HCT116 (cell line): ENCODE data around the gene PLCB4. TPM values are rescaled to one million over a fixed set of nuclear protein-coding genes. Genes with fewer than 3 reads are reported as not detected.

Experiments used
- ATAC-seq: fragments of 200-7000 bp; cut with Tn5 transposase; 2 replicates; pipeline ENCODE4 v1.9.1; 2020; ENCODE audit warnings: mild to moderate bottlenecking, moderate library complexity
- BruUV-seq: library from RNA; stranded (reverse); fragments of 400-500 nt; replicated peaks from 2 replicates; lab custom pipeline; 2021; lab: Mats Ljungman, UMichigan
- CTCF ChIA-PET: fragments of 300-600 bp; sonication (Branson Sonifier 250); formaldehyde crosslinking; loops from one replicate; lab custom pipeline; 2021; ENCODE audit warnings: antibody characterized with exemption; lab: Charles Lee
- POLR2A ChIA-PET: fragments of 300-600, 350-600 bp; sonication (Branson Sonifier 250); formaldehyde crosslinking; loops from one replicate; lab custom pipeline; 2021; ENCODE audit warnings: antibody characterized with exemption; lab: Charles Lee
- RAD21 ChIA-PET, 2 experiments: fragments of 300-600 bp; sonication (Branson Sonifier 250); formaldehyde crosslinking; loops; one replicate each; lab custom pipeline; 2023; ENCODE audit warnings: low total read pairs in 2 of 2; ENCODE audit not compliant: uncharacterized antibody in 2 of 2, unreplicated experiment in 2 of 2, low non-redundant PET in 1 of 2; lab: Charles Lee
- DNase-seq: peaks from one replicate; pipeline ENCODE4 v3.0.0-alpha.2; 2010; ENCODE audit warnings: low read depth, low spot score
- H2AFZ ChIP-seq: fragments of 200-600 bp; shearing (Covaris generic), sonication (generic); 2 replicates; pipeline ENCODE4 v1.6.1; 2017; ENCODE audit warnings: low read depth, mixed run types, mixed read lengths, antibody characterized with exemption, low read length; ENCODE audit not compliant: poor library complexity, severe bottlenecking
- H3K27ac ChIP-seq: 2 replicates; pipeline ENCODE4 v1.5.1; 2012; ENCODE audit warnings: low read depth, low read length
- H3K27me3 ChIP-seq: fragments of 200-600 bp; sonication (generic); 2 replicates; pipeline ENCODE4 v1.6.1; 2016; ENCODE audit warnings: mixed run types, low read length, mixed read lengths; ENCODE audit not compliant: insufficient read depth
- H3K36me3 ChIP-seq, 2 experiments: fragments of 200-500 bp in 1 of 2; fragments of 200-600 bp in 1 of 2; sonication (Bioruptor generic) in 1 of 2; sonication (generic) in 1 of 2; 2 replicates each; pipeline versions ENCODE4 v1.5.1 to v1.6.1; 2014 to 2016; ENCODE audit warnings: low read length in 2 of 2, inconsistent platforms in 1 of 2, mixed read lengths in 1 of 2, mixed run types in 1 of 2; ENCODE audit not compliant: insufficient read depth in 2 of 2, control insufficient read depth in 1 of 2
- H3K4me1 ChIP-seq, 2 experiments: fragments of 200-600 bp in 1 of 2; sonication (generic) in 1 of 2; 2 replicates each; pipeline versions ENCODE4 v1.5.1 to v1.6.1; 2012 to 2017; ENCODE audit warnings: low read length in 2 of 2, inconsistent platforms in 1 of 2, mild to moderate bottlenecking in 1 of 2, mixed read lengths in 1 of 2, mixed run types in 1 of 2, moderate library complexity in 1 of 2; ENCODE audit not compliant: insufficient read depth in 2 of 2, control insufficient read depth in 1 of 2
- H3K4me2 ChIP-seq: fragments of 200-600 bp; sonication (generic); 2 replicates; pipeline ENCODE4 v1.6.1; 2017; ENCODE audit warnings: mixed run types, low read length, mixed read lengths
- H3K4me3 ChIP-seq, 2 experiments: fragments of 200-600 bp in 1 of 2; sonication (generic) in 1 of 2; replicated peaks in 1 of 2; 2 replicates each; pipeline ENCODE4 v1.5.1; 2011 to 2016; ENCODE audit warnings: low read length in 2 of 2, control low read depth in 1 of 2, low read depth in 1 of 2, mild to moderate bottlenecking in 1 of 2, mixed read lengths in 1 of 2, mixed run types in 1 of 2
- H3K79me2 ChIP-seq: fragments of 200-600 bp; sonication (generic); 2 replicates; pipeline ENCODE4 v1.6.1; 2017; ENCODE audit warnings: mild to moderate bottlenecking, mixed run types, low read length, moderate library complexity, mixed read lengths; ENCODE audit not compliant: insufficient read depth
- H3K9ac ChIP-seq: fragments of 200-600 bp; sonication (generic); 2 replicates; pipeline ENCODE4 v1.6.1; 2016; ENCODE audit warnings: low read length, mixed read lengths
- H3K9me2 ChIP-seq: fragments of 200-600 bp; sonication (generic), shearing (Covaris generic); 2 replicates; pipeline ENCODE4 v1.6.1; 2017; ENCODE audit warnings: mixed run types, mild to moderate bottlenecking, moderate library complexity; ENCODE audit not compliant: insufficient read depth
- H3K9me3 ChIP-seq, 2 experiments: fragments of 200-500 bp in 1 of 2; fragments of 200-600 bp in 1 of 2; sonication (Bioruptor generic) in 1 of 2; sonication (generic) in 1 of 2; 2 replicates each; pipeline ENCODE4 v1.6.1; 2014 to 2017; ENCODE audit warnings: low read length in 2 of 2, mixed read lengths in 2 of 2, inconsistent platforms in 1 of 2, low read depth in 1 of 2, mild to moderate bottlenecking in 1 of 2, mixed run types in 1 of 2, moderate library complexity in 1 of 2; ENCODE audit not compliant: control insufficient read depth in 1 of 2, insufficient read depth in 1 of 2
- H4K20me1 ChIP-seq: fragments of 200-600 bp; sonication (generic), shearing (Covaris generic); 2 replicates; pipeline ENCODE4 v1.6.1; 2017; ENCODE audit warnings: mixed run types, mild to moderate bottlenecking, moderate library complexity; ENCODE audit not compliant: insufficient read depth
- ATF3 ChIP-seq: IDR thresholded peaks from 2 replicates; pipeline ENCODE4 v1.6.1; 2012
- CEBPB ChIP-seq: IDR thresholded peaks from 2 replicates; pipeline ENCODE4 v1.6.1; 2012; ENCODE audit warnings: low read depth
- CTCF ChIP-seq, 3 experiments: fragments of 200-600 bp in 1 of 3; sonication (generic) in 1 of 3; IDR thresholded peaks in 2 of 3; conservative IDR thresholded peaks in 1 of 3; 2 replicates each; pipeline ENCODE4 v1.5.1; 2012 to 2017; ENCODE audit warnings: low read depth in 2 of 3, low read length in 2 of 3, antibody characterized with exemption in 1 of 3, borderline replicate concordance in 1 of 3, control low read depth in 1 of 3, mild to moderate bottlenecking in 1 of 3, mixed read lengths in 1 of 3, mixed run types in 1 of 3, moderate library complexity in 1 of 3; ENCODE audit not compliant: insufficient read depth in 1 of 3
- EGR1 ChIP-seq: IDR thresholded peaks from 2 replicates; pipeline ENCODE4 v1.6.1; 2012; ENCODE audit warnings: low read depth
- EZH2 ChIP-seq: fragments of 200-600 bp; sonication (generic); IDR thresholded peaks from 2 replicates; pipeline ENCODE4 v1.6.1; 2017; ENCODE audit warnings: antibody characterized with exemption, mixed run types
- FOSL1 ChIP-seq: IDR thresholded peaks from 2 replicates; pipeline ENCODE4 v1.6.1; 2012; ENCODE audit warnings: low read depth
- MAX ChIP-seq: IDR thresholded peaks from 2 replicates; pipeline ENCODE4 v1.6.1; 2012
- POLR2AphosphoS5 ChIP-seq: IDR thresholded peaks from 2 replicates; pipeline ENCODE4 v1.6.1; 2011; ENCODE audit warnings: mild to moderate bottlenecking, low read depth, low read length, moderate library complexity
- RAD21 ChIP-seq: IDR thresholded peaks from 2 replicates; pipeline ENCODE4 v1.6.1; 2012; ENCODE audit warnings: low read depth, mild to moderate bottlenecking
- SIN3A ChIP-seq: IDR thresholded peaks from 2 replicates; pipeline ENCODE4 v1.6.1; 2012; ENCODE audit warnings: low read depth
- SP1 ChIP-seq: IDR thresholded peaks from 2 replicates; pipeline ENCODE4 v1.6.1; 2012; ENCODE audit warnings: low read depth
- YY1 ChIP-seq: IDR thresholded peaks from 2 replicates; pipeline ENCODE4 v1.6.1; 2011; ENCODE audit warnings: low read length, low read depth, moderate library complexity, mild to moderate bottlenecking; ENCODE audit not compliant: insufficient replicate concordance; ENCODE audit errors: extremely low read depth
- ZFX ChIP-seq: fragments of 450-650 bp; IDR thresholded peaks from 2 replicates; pipeline ENCODE4 v1.6.1; 2017
- ZNF274 ChIP-seq: fragments of 200-500 bp; sonication (Bioruptor generic); IDR thresholded peaks from 2 replicates; pipeline ENCODE4 v1.6.1; 2014; ENCODE audit warnings: mild to moderate bottlenecking, low read depth, low read length, inconsistent platforms
- intact Hi-C: fragments of 100-400 bp; cut with micrococcal nuclease; formaldehyde crosslinking; loops from 2 replicates; pipeline ENCODE4 v1.10.0; 2022
- total RNA-seq: library from RNA; stranded (reverse); gene quantifications from one replicate; pipeline ENCODE4 v1.2.1, GENCODE V29; 2021; ENCODE audit not compliant: unreplicated experiment

The PLCB4 gene
- total RNA-seq, 1 experiment from 2014 or later, result 2.5 TPM

- Histone ChIP-seq H2AFZ (no peak overlapping the region), H3K27me3 (no peaks in the 10 kb centered on the region), H3K9ac (no peak overlapping the region), H3K27ac (no peak overlapping the region), H3K79me2 (no peaks in the 10 kb centered on the region), H3K36me3 (no peaks in the 10 kb centered on the region), H3K9me2 (no peaks in the 10 kb centered on the region), H3K9me3 (no peaks in the 10 kb centered on the region), H4K20me1 (no peaks in the 10 kb centered on the region), H3K4me1 (peaks cover 10 to 11% of the 10 kb centered on the region in 2 experiments), H3K4me2 (no peak overlapping the region), H3K4me3 (no peak overlapping the region)
- no peak for ATAC-seq
- CTCF ChIA-PET, result no interaction called here
- no TSS peak for BruUV-seq
- no peak for TF ChIP-seq ZNF274
- TF ChIP-seq RAD21, result no peak
- no peak for TF ChIP-seq ZFX
- no peak for TF ChIP-seq EZH2
- TF ChIP-seq EGR1, result no peak
- TF ChIP-seq POLR2AphosphoS5, result no peak
- TF ChIP-seq SP1, result no peak
- no peak for TF ChIP-seq FOSL1
- TF ChIP-seq ATF3, result no peak
- TF ChIP-seq MAX, result no peak
- no peak for TF ChIP-seq CEBPB
- no peak for TF ChIP-seq YY1
- TF ChIP-seq CTCF (IDR thresholded peaks at IDR 0.05 in 2 of 3, conservative IDR thresholded peaks at IDR 0.05 in 1 of 3; ENCODE audit: borderline replicate concordance in 1 of 3, insufficient read depth in 1 of 3, low read depth in 2 of 3, low read length in 2 of 3), result no peak
- TF ChIP-seq SIN3A, result no peak
- DNase-seq, result no peak
- intact Hi-C loops, result no loop called here
- RAD21 ChIA-PET, result no interaction called here
- POLR2A ChIA-PET, result no interaction called here
These were observed 127.2 kb downstream of the PLCB4 start for GRCh38 chr20:9196110-9196509.
